Middle frontal gyrus (tissue), 1 donor: ENCODE data around the gene CD22.

Experiments
- DNase-seq: peaks from one replicate; pipeline ENCODE4 v3.0.0-alpha.2; 2015; ENCODE audit warnings: low spot score; ENCODE audit errors: extremely low spot score

CD22 gene

GRCh38 chr19:35313587-35313986 lies 15.4 kb upstream of the CD22 start:
- no peak for DNase-seq

DNA sequence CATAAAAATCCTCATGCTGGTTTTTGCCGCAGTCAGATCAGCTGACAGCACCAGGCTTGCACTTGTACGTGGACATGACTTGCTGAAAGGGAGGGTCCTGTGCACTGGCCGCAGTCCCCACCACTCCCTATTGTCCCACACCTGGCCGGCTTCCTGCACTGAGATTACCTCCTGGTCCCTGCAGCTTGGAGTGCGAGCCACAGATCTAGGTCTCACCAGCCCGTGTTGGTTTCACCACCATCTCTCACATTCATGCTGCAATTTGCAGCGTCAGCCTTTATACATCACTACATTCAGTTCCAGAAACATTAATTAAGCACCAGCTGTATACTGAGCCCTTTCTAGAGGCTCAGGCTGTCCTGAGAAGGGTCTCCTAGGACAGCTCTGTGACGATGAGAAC lies 15.0 kb upstream of the CD22 start:
- DNase-seq, result no peak

- DNase-seq, result no peak
Observed at GRCh38 chr19:35314858-35315470, 14.0 kb upstream of the CD22 start.

- no peak for DNase-seq
Observed at GRCh38 chr19:35315883-35316282, 13.1 kb upstream of the CD22 start.

- DNase-seq, result no peak
Observed at GRCh38 chr19:35316560-35316959, 12.4 kb upstream of the CD22 start.

- DNase-seq, result no peak
Observed at GRCh38 chr19:35317464-35318043, 11.4 kb upstream of the CD22 start.

DNA sequence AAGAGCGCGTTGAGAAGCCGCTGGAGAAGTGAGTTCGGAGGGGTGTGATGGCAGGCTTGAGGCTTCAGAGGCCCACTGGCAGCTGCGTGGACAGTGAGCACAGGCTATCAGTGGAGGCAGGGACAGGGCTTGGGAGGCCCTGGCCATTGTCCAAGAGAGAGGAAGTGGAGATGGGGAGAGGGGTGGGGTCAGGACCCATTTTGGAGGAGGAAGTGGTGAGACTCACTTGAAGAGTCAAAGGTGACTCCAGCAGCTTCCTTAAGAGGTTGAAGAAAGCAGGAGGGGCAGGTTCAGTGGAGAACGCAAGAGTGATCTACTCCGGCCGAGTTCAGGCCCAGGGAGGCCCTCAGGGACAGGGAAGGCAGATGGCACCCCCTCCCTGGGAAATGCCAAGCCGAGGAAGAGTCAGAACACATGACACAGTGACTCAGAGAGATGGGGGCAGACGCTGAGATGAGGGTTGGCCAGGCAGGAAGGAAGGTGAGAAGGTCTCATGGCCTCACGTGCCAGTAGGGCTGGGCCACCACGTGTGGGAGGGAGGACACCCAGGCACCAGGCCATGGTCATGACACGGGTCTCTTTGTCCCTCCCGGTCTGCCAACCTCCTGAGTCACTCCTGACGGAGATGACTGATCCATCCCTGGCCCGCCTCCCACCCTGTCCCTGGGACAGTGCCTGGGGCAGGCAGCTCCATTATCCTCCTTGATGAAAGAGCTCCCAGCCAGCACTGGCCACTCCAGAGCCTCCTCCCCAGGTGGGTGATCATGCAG lies 10.1 kb upstream of the CD22 start:
- DNase-seq, result peak; percentile 17

DNA sequence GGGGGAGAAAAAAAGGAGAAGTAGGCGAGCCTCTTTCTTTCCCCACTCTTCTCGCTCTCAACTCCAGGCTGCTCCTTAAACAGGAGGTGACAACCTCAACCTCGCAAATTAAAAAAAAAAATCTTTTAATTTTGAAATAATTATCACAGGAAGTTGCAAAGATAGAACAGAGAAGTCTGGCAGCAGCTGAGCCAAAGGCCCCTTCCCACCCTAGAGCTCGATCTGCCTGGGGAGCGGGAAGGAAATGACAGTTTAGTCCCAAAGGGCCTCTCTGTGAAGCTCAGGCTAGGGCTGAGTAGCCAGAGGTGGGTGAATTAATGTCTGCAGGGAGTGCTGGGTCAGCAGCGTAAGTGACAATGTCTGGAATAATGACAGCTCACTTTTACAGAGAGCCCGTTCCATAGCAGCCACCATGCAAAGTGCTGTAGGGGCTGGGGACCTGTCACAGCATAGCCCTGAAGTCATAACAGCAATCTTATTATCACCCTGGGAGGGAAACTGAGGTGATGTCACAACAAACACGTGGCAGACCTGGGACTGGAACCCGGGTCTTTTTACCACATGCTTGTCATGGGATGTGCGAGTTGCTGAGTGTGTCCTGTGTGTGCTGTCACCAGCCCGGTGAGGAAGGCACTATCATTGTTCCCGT lies 8.8 kb upstream of the CD22 start:
- DNase-seq, result no peak

DNA sequence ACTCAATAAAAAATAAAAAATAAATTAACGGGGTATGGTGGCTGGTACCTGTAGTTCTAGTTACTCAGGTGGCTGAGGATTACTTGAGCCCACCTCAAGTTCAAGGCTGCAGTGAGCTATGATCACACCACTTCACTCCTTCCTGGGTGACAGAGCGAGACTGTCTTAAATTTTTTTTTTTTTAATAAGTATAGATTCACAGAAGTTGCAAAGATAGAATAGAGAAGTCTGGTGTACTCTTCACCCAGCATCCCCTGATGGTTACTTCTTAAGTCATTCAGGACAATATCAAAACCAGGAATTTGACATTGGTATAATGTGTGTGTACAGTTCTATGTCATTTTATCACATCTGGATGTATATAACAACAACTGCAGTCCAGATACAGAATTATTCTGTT lies 7.7 kb upstream of the CD22 start:
- no peak for DNase-seq

- DNase-seq, result no peak
Observed at GRCh38 chr19:35322014-35322413, 7.0 kb upstream of the CD22 start.

DNA sequence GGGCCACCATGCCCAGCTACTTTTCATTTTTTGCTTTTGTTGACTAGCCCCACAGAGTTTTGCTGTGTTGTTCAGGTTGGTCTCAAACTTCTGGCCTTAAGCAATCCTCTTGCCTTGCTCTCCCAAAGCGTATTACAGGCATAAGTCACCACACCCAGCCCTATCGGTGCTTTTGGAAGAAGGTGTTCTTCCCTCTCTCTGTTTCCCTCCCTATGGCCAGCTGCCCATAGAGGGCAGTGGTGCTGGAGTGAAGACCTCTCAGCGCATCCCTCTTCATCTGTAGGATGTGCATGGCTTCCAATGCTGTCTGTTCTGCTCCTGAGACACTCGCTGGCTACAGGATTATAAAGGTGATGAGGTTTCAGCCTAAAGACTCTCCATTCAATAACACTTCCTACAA lies 1.3 kb upstream of the CD22 start:
- DNase-seq, result no peak

- no peak for DNase-seq
Observed at GRCh38 chr19:35329323-35329722, 336 bp downstream of the CD22 start.

- no peak for DNase-seq
Observed at GRCh38 chr19:35330475-35330874, 1.5 kb downstream of the CD22 start.

DNA sequence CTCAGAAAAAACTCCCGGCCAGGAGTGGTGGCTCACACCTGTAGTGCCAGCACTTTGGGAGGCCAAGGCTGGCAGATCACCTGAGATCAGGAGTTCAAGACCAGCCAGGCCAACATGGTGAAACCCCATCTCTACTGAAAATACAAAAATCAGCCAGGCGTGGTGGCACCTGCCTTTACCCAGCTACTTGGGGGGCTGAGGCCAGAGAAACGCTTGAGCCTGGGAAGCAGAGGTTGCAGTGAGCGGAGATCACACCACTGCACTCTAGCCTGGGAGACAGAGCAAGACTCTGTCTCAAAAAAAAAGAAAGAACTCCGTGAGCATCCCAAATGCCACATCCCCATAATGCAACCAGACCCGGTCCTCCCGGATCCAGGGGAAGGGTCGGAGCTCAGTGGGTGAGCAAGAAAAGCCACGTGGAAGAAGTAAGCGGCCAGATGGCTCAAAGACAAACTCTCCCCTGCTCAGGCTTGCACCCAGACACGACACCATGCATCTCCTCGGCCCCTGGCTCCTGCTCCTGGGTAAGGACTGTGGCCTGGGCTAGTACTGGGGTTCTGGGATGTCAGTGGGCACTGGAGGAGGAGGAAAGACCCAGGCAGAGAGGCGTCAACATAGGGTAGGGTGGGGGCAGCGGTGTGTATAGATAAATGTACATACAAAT lies 2.7 kb downstream of the CD22 start:
- DNase-seq, result no peak

- DNase-seq, result no peak
Observed at GRCh38 chr19:35332817-35333216, 3.8 kb downstream of the CD22 start.

GRCh38 chr19:35334144-35334753 lies 5.3 kb downstream of the CD22 start:
- DNase-seq, result no peak

DNA sequence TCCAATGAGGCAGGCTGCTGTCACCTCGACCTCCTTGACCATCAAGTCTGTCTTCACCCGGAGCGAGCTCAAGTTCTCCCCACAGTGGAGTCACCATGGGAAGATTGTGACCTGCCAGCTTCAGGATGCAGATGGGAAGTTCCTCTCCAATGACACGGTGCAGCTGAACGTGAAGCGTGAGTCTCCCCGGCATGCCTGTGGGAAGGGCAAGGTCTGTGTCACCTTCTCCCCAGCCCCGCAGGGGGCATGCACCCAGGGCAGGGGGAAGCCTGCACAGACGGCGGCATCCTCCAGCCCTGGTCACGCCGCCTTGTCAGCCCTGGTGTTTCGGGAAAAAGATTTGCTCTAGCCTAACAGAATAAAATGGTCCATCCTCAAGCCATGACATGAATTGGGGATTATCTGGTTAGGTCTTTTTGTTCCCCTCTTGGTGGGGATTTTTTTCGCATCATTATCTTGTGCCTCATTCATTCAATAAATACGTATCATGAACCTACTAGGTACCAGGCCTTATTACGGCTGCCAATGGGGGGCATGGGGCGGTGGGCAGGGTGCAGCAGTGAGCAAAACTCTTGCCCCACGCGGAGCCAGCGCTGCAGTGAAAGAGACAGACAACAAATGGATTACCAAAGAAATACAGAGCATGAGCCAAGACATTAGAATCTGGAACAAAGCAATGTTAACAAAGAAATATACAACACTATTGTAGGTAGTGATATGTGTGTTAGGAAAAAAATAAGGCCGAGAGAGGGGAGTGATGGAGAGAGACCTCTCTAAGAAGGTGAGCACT lies 7.4 kb downstream of the CD22 start:
- DNase-seq, result no peak

GRCh38 chr19:35337097-35337983 lies 8.4 kb downstream of the CD22 start:
- no peak for DNase-seq

DNA sequence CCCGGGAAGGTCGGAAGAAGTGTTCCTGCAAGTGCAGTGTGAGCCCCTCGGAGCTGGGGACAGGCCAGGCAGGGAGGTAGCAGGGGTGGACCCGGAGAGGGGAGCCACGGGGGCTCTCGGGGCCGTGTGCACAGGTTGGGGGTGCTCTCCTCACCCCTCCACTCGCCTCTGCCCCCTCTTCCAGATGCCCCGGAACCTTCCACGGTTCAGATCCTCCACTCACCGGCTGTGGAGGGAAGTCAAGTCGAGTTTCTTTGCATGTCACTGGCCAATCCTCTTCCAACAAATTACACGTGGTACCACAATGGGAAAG lies 9.0 kb downstream of the CD22 start:
- no peak for DNase-seq

DNA sequence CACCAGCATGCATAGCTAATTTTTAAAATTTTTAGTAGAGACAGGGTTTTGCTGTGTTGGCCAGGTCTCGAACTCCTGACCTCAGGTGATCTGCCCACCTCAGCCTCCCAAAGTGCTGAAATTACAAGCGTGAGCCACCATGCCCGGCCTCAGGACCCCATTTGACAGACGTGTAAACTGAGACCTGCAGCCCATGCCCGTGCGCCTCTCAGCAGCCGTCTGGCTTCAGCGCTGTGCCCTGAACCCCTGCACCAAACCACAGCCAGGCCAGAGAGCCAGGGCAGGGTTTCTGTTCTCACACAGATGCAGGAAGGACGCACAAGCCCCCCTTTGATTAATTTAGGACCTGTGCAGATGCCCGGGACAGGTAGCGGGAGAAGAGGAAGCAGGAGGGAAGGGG lies 11.4 kb downstream of the CD22 start:
- no peak for DNase-seq
